H1 (cell line): Measurements from ENCODE around the gene CASP12. TPM values are rescaled to one million over a fixed set of nuclear protein-coding genes. Genes with fewer than 3 reads are reported as not detected.

Experiments
- CTCF ChIA-PET: fragments of 300-600 bp; sonication (Branson Sonifier 250); formaldehyde crosslinking; loops from one replicate; lab custom pipeline; 2021; ENCODE audit not compliant: partially characterized antibody; lab: Charles Lee
- POLR2A ChIA-PET: fragments of 300-600 bp; sonication (Branson Sonifier 250); formaldehyde crosslinking; loops from one replicate; lab custom pipeline; 2021; ENCODE audit warnings: inconsistent platforms; ENCODE audit not compliant: partially characterized antibody; lab: Charles Lee
- DNase-seq, 2 experiments: peaks; one replicate each; pipeline versions ENCODE4 v3.0.0 to v3.0.0-alpha.2; 2010 to 2022; ENCODE audit warnings: low spot score in 2 of 2, low read depth in 1 of 2, mixed read lengths in 1 of 2
- FAIRE-seq: peaks from 2 replicates; lab custom pipeline; 2011; peaks lifted over from hg19 to GRCh38; lab: Jason Lieb, UNC
- H2AFZ ChIP-seq: 2 replicates; pipeline ENCODE4 v1.8.1; 2012; ENCODE audit warnings: low read length, inconsistent platforms
- H2AK5ac ChIP-seq: 2 replicates; pipeline ENCODE4 v1.6.1; 2013; ENCODE audit warnings: low read depth, low read length
- H2BK120ac ChIP-seq: replicated peaks from 2 replicates; pipeline ENCODE3; 2013; ENCODE audit warnings: low read depth, low read length, inconsistent platforms
- H2BK12ac ChIP-seq: 2 replicates; pipeline ENCODE4 v1.6.1; 2013; ENCODE audit warnings: low read depth, low read length
- H2BK15ac ChIP-seq: 2 replicates; pipeline ENCODE4 v1.6.1; 2013; ENCODE audit warnings: low read length
- H2BK20ac ChIP-seq: 2 replicates; pipeline ENCODE4 v1.6.1; 2013; ENCODE audit warnings: low read length
- H2BK5ac ChIP-seq: 2 replicates; pipeline ENCODE4 v1.6.1; 2013; ENCODE audit warnings: low read depth, low read length
- H3K14ac ChIP-seq: 2 replicates; pipeline ENCODE4 v1.6.1; 2013; ENCODE audit warnings: inconsistent platforms; ENCODE audit not compliant: insufficient read length
- H3K18ac ChIP-seq: 2 replicates; pipeline ENCODE4 v1.6.1; 2013; ENCODE audit warnings: low read length; ENCODE audit errors: extremely low read depth
- H3K23ac ChIP-seq: 2 replicates; pipeline ENCODE4 v1.6.1; 2013; ENCODE audit warnings: inconsistent platforms; ENCODE audit not compliant: insufficient read length
- H3K23me2 ChIP-seq: 2 replicates; pipeline ENCODE4 v1.6.1; 2013; ENCODE audit warnings: low read depth, low read length
- H3K27ac ChIP-seq: 2 replicates; pipeline ENCODE4 v1.6.1; 2011; ENCODE audit warnings: low read depth, low read length, inconsistent platforms
- H3K27me3 ChIP-seq, 4 experiments: replicated peaks in 1 of 4; 1 replicate in 1 of 4; 2 replicates in 3 of 4; pipeline versions ENCODE4 v1.6.1 to v1.8.1; 2011 to 2013; ENCODE audit warnings: low read length in 3 of 4, mild to moderate bottlenecking in 3 of 4, inconsistent platforms in 2 of 4, mixed read lengths in 2 of 4, moderate library complexity in 1 of 4; ENCODE audit not compliant: control insufficient read depth in 3 of 4, insufficient read depth in 3 of 4; ENCODE audit errors: extremely low read depth in 1 of 4
- H3K36me3 ChIP-seq, 4 experiments: 2 replicates each; pipeline versions ENCODE4 v1.6.1 to v1.8.1; 2011 to 2013; ENCODE audit warnings: mild to moderate bottlenecking in 4 of 4, low read length in 3 of 4, moderate library complexity in 2 of 4, control low read depth in 1 of 4, inconsistent platforms in 1 of 4; ENCODE audit not compliant: insufficient read depth in 4 of 4, control insufficient read depth in 2 of 4
- H3K4ac ChIP-seq: replicated peaks from 2 replicates; pipeline ENCODE3; 2013; ENCODE audit warnings: low read length, low read depth, mixed read lengths, inconsistent platforms; ENCODE audit not compliant: insufficient read length
- H3K4me1 ChIP-seq, 4 experiments: replicated peaks in 1 of 4; 1 replicate in 1 of 4; 2 replicates in 3 of 4; pipeline versions ENCODE4 v1.6.1 to v1.8.1; 2011 to 2013; ENCODE audit warnings: low read length in 3 of 4, inconsistent platforms in 2 of 4, mixed read lengths in 1 of 4; ENCODE audit not compliant: insufficient read depth in 4 of 4, control insufficient read depth in 3 of 4
- H3K4me2 ChIP-seq, 2 experiments: 2 replicates each; pipeline versions ENCODE4 v1.6.1 to v1.8.1; 2011 to 2013; ENCODE audit warnings: low read depth in 2 of 2, low read length in 2 of 2, control low read depth in 1 of 2, inconsistent platforms in 1 of 2, mild to moderate bottlenecking in 1 of 2; ENCODE audit not compliant: insufficient read depth in 1 of 2
- H3K4me3 ChIP-seq, 4 experiments: fragments of 200-600, 300-600 bp in 1 of 4; sonication (generic), shearing (Covaris generic), sonication (Bioruptor Twin) in 1 of 4; 2 replicates each; pipeline versions ENCODE4 v1.5.1 to v1.8.1; 2011 to 2016; ENCODE audit warnings: low read length in 4 of 4, low read depth in 3 of 4, control low read depth in 2 of 4, inconsistent platforms in 2 of 4, mild to moderate bottlenecking in 2 of 4, mixed read lengths in 1 of 4, moderate library complexity in 1 of 4; ENCODE audit not compliant: insufficient read depth in 2 of 4; ENCODE audit errors: extremely low read depth in 1 of 4
- H3K56ac ChIP-seq: replicated peaks from 2 replicates; pipeline ENCODE3; 2013; ENCODE audit warnings: low read depth, mild to moderate bottlenecking, mixed read lengths, low read length, inconsistent platforms; ENCODE audit not compliant: insufficient read length
- H3K79me1 ChIP-seq: 2 replicates; pipeline ENCODE4 v1.6.1; 2013; ENCODE audit warnings: low read depth, low read length, control low read depth
- H3K79me2 ChIP-seq, 2 experiments: 2 replicates each; pipeline versions ENCODE4 v1.6.1 to v1.8.1; 2012 to 2013; ENCODE audit warnings: low read length in 2 of 2, mild to moderate bottlenecking in 2 of 2, inconsistent platforms in 1 of 2; ENCODE audit not compliant: insufficient read depth in 2 of 2, control insufficient read depth in 1 of 2
- H3K9ac ChIP-seq, 4 experiments: replicated peaks in 1 of 4; 1 replicate in 1 of 4; 2 replicates in 3 of 4; pipeline versions ENCODE4 v1.6.1 to v1.8.1; 2011 to 2013; ENCODE audit warnings: low read depth in 3 of 4, low read length in 3 of 4, control low read depth in 2 of 4, mild to moderate bottlenecking in 2 of 4, moderate library complexity in 2 of 4, inconsistent platforms in 1 of 4; ENCODE audit errors: extremely low read depth in 1 of 4
- H3K9me3 ChIP-seq, 2 experiments: 2 replicates each; pipeline versions ENCODE4 v1.6.1 to v1.8.1; 2012 to 2013; ENCODE audit warnings: mild to moderate bottlenecking in 2 of 2, moderate library complexity in 2 of 2, control low read depth in 1 of 2, inconsistent platforms in 1 of 2, low read depth in 1 of 2, low read length in 1 of 2, mixed read lengths in 1 of 2; ENCODE audit not compliant: insufficient read depth in 2 of 2
- H4K20me1 ChIP-seq, 2 experiments: replicated peaks in 1 of 2; 2 replicates each; pipeline versions ENCODE3 to v1.8.1; 2011 to 2013; ENCODE audit warnings: inconsistent platforms in 2 of 2, low read length in 2 of 2, mild to moderate bottlenecking in 1 of 2; ENCODE audit not compliant: insufficient read depth in 2 of 2, control insufficient read depth in 1 of 2
- H4K5ac ChIP-seq: 2 replicates; pipeline ENCODE4 v1.6.1; 2013; ENCODE audit warnings: low read length, low read depth, mixed read lengths, inconsistent platforms; ENCODE audit not compliant: insufficient read length
- H4K8ac ChIP-seq: 2 replicates; pipeline ENCODE4 v1.8.0; 2013; ENCODE audit warnings: mild to moderate bottlenecking, moderate library complexity, low read length, inconsistent platforms; ENCODE audit not compliant: insufficient read depth; ENCODE audit errors: extremely low read depth
- H4K91ac ChIP-seq: replicated peaks from 2 replicates; pipeline ENCODE3; 2013; ENCODE audit warnings: low read length, mixed read lengths, inconsistent platforms; ENCODE audit not compliant: insufficient read length
- BRCA1 ChIP-seq: IDR thresholded peaks from 2 replicates; pipeline ENCODE4 v1.6.1; 2012; ENCODE audit warnings: low read depth, low read length, improper control_type of control experiment
- KDM4A ChIP-seq: IDR thresholded peaks from one replicate; pipeline ENCODE4 v1.7.1; 2012; ENCODE audit warnings: low read depth, mild to moderate bottlenecking, moderate library complexity, low read length, inconsistent platforms; ENCODE audit not compliant: severe bottlenecking
- KDM5A ChIP-seq: fragments of 200-600 bp; IDR thresholded peaks from 2 replicates; pipeline ENCODE4 v1.7.1; 2012; ENCODE audit warnings: mild to moderate bottlenecking, low read length, inconsistent platforms, mixed read lengths
- RNF2 ChIP-seq: fragments of 200-900, 300-1000 bp; sonication (generic); IDR thresholded peaks from 2 replicates; pipeline ENCODE4 v1.7.1; 2016; ENCODE audit warnings: borderline replicate concordance, low read depth, mild to moderate bottlenecking, antibody characterized with exemption, low read length; ENCODE audit not compliant: poor library complexity, severe bottlenecking; ENCODE audit errors: missing control alignments
- RXRA ChIP-seq: IDR thresholded peaks from 2 replicates; pipeline ENCODE4 v1.6.1; 2011; ENCODE audit warnings: low read depth, mild to moderate bottlenecking, low read length, moderate library complexity; ENCODE audit not compliant: insufficient read depth
- SIRT6 ChIP-seq: IDR thresholded peaks from one replicate; pipeline ENCODE4 v1.7.1; 2012; ENCODE audit warnings: low read length, inconsistent platforms
- SP4 ChIP-seq: IDR thresholded peaks from 2 replicates; pipeline ENCODE4 v1.6.1; 2012; ENCODE audit warnings: low read length, inconsistent platforms
- TCF12 ChIP-seq: IDR thresholded peaks from 2 replicates; pipeline ENCODE4 v1.6.1; 2011; ENCODE audit warnings: low read depth, mild to moderate bottlenecking, low read length
- WGBS, 2 experiments: shearing (Covaris generic) in 1 of 2; methylation state at CpG; one replicate each; pipeline versions ENCODE4 v1.1.6 to v1.1.7; 2013 to 2015; ENCODE audit warnings: low lambda C conversion rate in 2 of 2, mixed read lengths in 2 of 2, inconsistent platforms in 1 of 2, low coverage in 1 of 2, missing lambda C conversion rate in 1 of 2; ENCODE audit not compliant: insufficient replicate concordance in 2 of 2, insufficient coverage in 1 of 2, insufficient read length in 1 of 2; ENCODE audit errors: extremely low coverage in 1 of 2, missing lambda C conversion rate in 1 of 2; 5-methylcytosine and 5-hydroxymethylcytosine counted together
- polyA plus RNA-seq, 7 experiments: library from polyadenylated mRNA; depleted of rRNA in 3 of 7; stranded (reverse) in 5 of 7; unstranded in 2 of 7; fragments of >200 nt in 5 of 7; fragments of 200-250 nt in 2 of 7; gene quantifications; 1 replicate in 5 of 7; 2 replicates in 1 of 7; 4 replicates in 1 of 7; pipeline versions ENCODE4 v1.2.1 to v1.2.3, GENCODE V29; 2011 to 2013; ENCODE audit warnings: missing spikeins in 2 of 7, mixed read lengths in 2 of 7
- total RNA-seq: library from RNA; stranded (reverse); fragmentation: NEBNext Ultra II Directional; extraction: Animal tissue kit (Norgen Biotek cat#: 25700); gene quantifications from 2 replicates; pipeline ENCODE4 v1.2.1, GENCODE V29; 2021
- TF ChIP-seq, protein P1 (sequence below): IDR thresholded peaks from 2 replicates; pipeline ENCODE4 v1.6.1; 2011; ENCODE audit warnings: low read length, improper control_type of control experiment
- TF ChIP-seq, protein P2 (sequence below): IDR thresholded peaks from 2 replicates; pipeline ENCODE4 v1.6.1; 2011; ENCODE audit warnings: low read depth, mild to moderate bottlenecking, low read length; ENCODE audit not compliant: insufficient read depth

The CASP12 gene
- total and polyA plus RNA-seq, 2 of the 8 experiments (the other 6 are each of a cell fraction or from before 2014, with no cell fraction given) = not detected

DNA sequence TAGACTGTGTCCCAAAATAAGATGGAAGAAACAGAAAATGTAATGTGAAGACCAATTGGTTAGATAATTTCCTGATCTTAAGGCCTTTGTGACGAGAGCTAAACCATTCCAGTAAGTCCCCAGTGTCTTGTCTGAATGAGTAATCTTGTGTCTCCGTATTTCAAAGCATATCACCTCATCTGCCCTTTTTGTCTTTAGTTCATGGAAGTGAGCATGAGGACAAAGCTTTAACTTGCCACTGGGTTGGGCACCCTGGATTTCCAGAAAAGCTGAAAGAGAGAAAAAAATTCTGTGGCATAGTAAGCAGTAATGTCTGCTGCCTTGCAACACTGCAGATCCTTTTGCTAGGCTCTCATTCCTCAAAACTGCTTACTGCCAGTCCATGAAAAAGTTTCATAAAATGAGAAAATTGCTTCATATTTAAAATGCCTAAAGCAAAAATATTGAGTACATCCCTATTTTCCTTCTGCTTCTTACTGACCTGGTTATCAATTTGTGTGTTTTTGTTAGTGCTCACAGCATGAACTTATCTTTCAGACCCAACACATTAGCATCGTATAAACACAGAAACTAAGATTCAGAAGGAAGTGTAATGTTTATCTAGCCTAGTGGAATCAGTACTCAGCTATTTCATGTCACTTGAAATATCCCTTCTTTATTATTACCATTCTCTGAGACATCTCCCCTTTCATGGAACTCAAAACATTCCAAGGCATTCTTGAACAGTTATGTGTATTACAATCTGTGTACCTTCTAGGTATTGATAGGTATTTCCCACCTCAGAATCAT is 5.3 kb downstream of the CASP12 start:
- Histone ChIP-seq H3K79me1 (no peaks in the 10 kb centered on the region), H2AFZ (peak overlapping the region; percentile 76; the same call in 1 of the 2 replicates), H2BK20ac (no peak overlapping the region), H2AK5ac (no peak overlapping the region), H3K27me3 (no peaks in the 10 kb centered on the region), H3K14ac (no peak overlapping the region), H2BK5ac (no peak overlapping the region), H3K9ac (no peak overlapping the region), H3K23ac (no peak overlapping the region), H3K4me2 (no peak overlapping the region), H3K36me3 (no peaks in the 10 kb centered on the region), H4K91ac (no peak overlapping the region), H3K4ac (no peak overlapping the region), H4K20me1 (no peaks in the 10 kb centered on the region), H3K4me3 (no peak overlapping the region), H3K79me2 (no peaks in the 10 kb centered on the region), H2BK15ac (no peak overlapping the region), H2BK12ac (no peak overlapping the region), H3K4me1 (peaks cover 0 to 5% (median 4%) of the 10 kb centered on the region in 4 experiments; a peak in 4 of 7 replicates), H3K27ac (no peak overlapping the region), H4K5ac (no peak overlapping the region), H3K9me3 (no peaks in the 10 kb centered on the region), H2BK120ac (no peak overlapping the region), H3K18ac (no peak overlapping the region), H4K8ac (no peak overlapping the region), H3K23me2 (no peaks in the 10 kb centered on the region), H3K56ac (no peak overlapping the region)
- ChIA-PET POLR2A (no interaction called here), CTCF (interaction anchor here (0.6 to 1.6 kb wide), 6 partner anchors 9 to 54 kb away, joined by 3 to 5 read pairs (median 4); no protein-coding TSS in a partner anchor)
- FAIRE-seq (no peak), DNase-seq (no peak)
- WGBS, 2 experiments = 92% methylated on average over 3 of the region's 3 CpGs; no CpG with 5 or more reads in 1 of the 2 experiments
- TF ChIP-seq TCF12 (no peak), KDM4A (no peak), SIRT6 (no peak), BRCA1 (no peak), KDM5A (no peak), RXRA (no peak), SP4 (no peak), RNF2 (no peak)
- TF ChIP-seq, protein P1, sequence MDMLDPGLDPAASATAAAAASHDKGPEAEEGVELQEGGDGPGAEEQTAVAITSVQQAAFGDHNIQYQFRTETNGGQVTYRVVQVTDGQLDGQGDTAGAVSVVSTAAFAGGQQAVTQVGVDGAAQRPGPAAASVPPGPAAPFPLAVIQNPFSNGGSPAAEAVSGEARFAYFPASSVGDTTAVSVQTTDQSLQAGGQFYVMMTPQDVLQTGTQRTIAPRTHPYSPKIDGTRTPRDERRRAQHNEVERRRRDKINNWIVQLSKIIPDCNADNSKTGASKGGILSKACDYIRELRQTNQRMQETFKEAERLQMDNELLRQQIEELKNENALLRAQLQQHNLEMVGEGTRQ = no peak
- TF ChIP-seq, protein P2, sequence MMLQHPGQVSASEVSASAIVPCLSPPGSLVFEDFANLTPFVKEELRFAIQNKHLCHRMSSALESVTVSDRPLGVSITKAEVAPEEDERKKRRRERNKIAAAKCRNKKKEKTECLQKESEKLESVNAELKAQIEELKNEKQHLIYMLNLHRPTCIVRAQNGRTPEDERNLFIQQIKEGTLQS = no peak
